GM23338 (cell line): ENCODE results near the gene MCAM.

Source experiments
- CTCF ChIP-seq, 2 experiments: fragments of 200-600 bp in 1 of 2; sonication (generic) in 1 of 2; conservative IDR thresholded peaks; 2 replicates each; pipeline versions ENCODE4 v1.5.1 to v1.6.1; 2016 to 2017; ENCODE audit warnings: antibody characterized with exemption in 2 of 2, low read depth in 2 of 2, mild to moderate bottlenecking in 2 of 2, moderate library complexity in 1 of 2
- TF ChIP-seq, protein P1 (sequence below): IDR thresholded peaks from one replicate; pipeline ENCODE4 v1.6.1; 2018; ENCODE audit warnings: antibody characterized with exemption; ENCODE audit not compliant: unreplicated experiment

DNA sequence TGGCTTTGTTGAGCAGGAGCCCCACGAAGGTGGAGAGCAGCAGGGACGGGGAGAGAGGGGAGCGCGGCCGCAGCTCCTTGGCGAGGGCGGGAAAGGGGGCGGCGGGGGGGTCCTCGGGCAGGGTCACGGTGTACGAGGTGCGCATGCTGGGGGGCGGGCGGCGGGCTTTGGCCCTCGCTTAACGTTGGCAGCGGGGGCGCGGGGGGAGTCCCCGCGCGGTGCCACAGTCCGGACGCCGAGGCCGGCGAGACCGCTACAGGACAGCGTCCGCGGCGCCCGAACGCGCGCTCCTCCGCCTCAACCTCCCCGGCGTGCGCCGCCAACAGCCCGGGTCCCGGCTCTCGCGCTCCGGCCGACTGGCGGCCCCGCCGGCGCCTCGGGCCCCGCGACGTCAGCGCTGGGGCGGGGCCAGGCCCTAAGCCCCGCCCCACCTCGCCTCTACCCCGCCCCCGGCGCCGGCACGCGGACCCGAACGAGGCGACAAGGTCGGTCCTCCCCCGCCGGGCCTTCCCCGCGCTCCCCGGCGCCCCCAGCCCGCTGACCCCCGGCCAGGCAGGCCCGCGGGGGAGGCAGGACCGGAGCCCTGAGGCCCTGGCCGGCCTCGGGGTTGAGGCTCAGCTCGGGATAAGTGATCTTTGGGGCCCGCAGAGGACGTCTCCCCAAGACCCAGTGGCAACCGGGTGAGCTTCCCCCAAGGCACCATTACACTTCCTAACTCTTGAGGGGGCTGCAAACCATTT is 47.1 kb upstream of the MCAM start:
- TF ChIP-seq, protein P1, sequence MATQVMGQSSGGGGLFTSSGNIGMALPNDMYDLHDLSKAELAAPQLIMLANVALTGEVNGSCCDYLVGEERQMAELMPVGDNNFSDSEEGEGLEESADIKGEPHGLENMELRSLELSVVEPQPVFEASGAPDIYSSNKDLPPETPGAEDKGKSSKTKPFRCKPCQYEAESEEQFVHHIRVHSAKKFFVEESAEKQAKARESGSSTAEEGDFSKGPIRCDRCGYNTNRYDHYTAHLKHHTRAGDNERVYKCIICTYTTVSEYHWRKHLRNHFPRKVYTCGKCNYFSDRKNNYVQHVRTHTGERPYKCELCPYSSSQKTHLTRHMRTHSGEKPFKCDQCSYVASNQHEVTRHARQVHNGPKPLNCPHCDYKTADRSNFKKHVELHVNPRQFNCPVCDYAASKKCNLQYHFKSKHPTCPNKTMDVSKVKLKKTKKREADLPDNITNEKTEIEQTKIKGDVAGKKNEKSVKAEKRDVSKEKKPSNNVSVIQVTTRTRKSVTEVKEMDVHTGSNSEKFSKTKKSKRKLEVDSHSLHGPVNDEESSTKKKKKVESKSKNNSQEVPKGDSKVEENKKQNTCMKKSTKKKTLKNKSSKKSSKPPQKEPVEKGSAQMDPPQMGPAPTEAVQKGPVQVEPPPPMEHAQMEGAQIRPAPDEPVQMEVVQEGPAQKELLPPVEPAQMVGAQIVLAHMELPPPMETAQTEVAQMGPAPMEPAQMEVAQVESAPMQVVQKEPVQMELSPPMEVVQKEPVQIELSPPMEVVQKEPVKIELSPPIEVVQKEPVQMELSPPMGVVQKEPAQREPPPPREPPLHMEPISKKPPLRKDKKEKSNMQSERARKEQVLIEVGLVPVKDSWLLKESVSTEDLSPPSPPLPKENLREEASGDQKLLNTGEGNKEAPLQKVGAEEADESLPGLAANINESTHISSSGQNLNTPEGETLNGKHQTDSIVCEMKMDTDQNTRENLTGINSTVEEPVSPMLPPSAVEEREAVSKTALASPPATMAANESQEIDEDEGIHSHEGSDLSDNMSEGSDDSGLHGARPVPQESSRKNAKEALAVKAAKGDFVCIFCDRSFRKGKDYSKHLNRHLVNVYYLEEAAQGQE: no peak
- no peak for TF ChIP-seq CTCF (conservative IDR thresholded peaks at IDR 0.05; ENCODE audit: low read depth in 2 of 2)
